Osteocyte (in vitro differentiated cells): ENCODE data around the gene OSBPL7. TPM values are rescaled to one million over a fixed set of nuclear protein-coding genes. Genes with fewer than 3 reads are reported as not detected.

Source experiments
- DNase-seq: peaks from one replicate; pipeline ENCODE4 v3.0.0; 2021; ENCODE audit warnings: mixed read lengths; ENCODE audit not compliant: unreplicated experiment; ENCODE audit errors: extremely low spot score
- H3K27ac Mint-ChIP-seq: one replicate; pipeline ENCODE4 v1.8.0; 2021; ENCODE audit warnings: mild to moderate bottlenecking, mixed read lengths; ENCODE audit not compliant: unreplicated experiment
- H3K27me3 Mint-ChIP-seq: one replicate; pipeline ENCODE4 v1.8.0; 2021; ENCODE audit warnings: mixed read lengths; ENCODE audit not compliant: unreplicated experiment
- H3K36me3 Mint-ChIP-seq: one replicate; pipeline ENCODE4 v1.8.0; 2021; ENCODE audit warnings: mixed read lengths; ENCODE audit not compliant: unreplicated experiment
- H3K4me1 Mint-ChIP-seq: one replicate; pipeline ENCODE4 v1.8.0; 2021; ENCODE audit warnings: mixed read lengths; ENCODE audit not compliant: unreplicated experiment
- H3K4me3 Mint-ChIP-seq: one replicate; pipeline ENCODE4 v1.8.0; 2021; ENCODE audit warnings: mild to moderate bottlenecking, moderate library complexity, mixed read lengths; ENCODE audit not compliant: unreplicated experiment
- H3K9me3 Mint-ChIP-seq: one replicate; pipeline ENCODE4 v1.8.0; 2021; ENCODE audit warnings: mixed read lengths; ENCODE audit not compliant: unreplicated experiment
- CTCF ChIP-seq: fragments of 200-600 bp; sonication (generic); IDR thresholded peaks from 2 replicates; pipeline ENCODE4 v1.5.0; 2021; ENCODE audit warnings: antibody characterized with exemption, mild to moderate bottlenecking, moderate library complexity
- total RNA-seq: library from RNA; stranded (reverse); gene quantifications from 2 replicates; pipeline ENCODE4 v1.2.1, GENCODE V29; 2021

Gene OSBPL7
- total RNA-seq, 1 donor from 2014 or later: 18.0 TPM

GRCh38 chr17:47846716-47847340 lies 25.2 kb upstream of the OSBPL7 start:
- no peak for DNase-seq
- Mint-ChIP-seq H3K4me3 (no peak overlapping the region), H3K27ac (no peak overlapping the region), H3K4me1 (peaks cover 16% of the 10 kb centered on the region), H3K9me3 (no peaks in the 10 kb centered on the region), H3K36me3 (no peaks in the 10 kb centered on the region), H3K27me3 (peaks cover 44% of the 10 kb centered on the region)
- no peak for TF ChIP-seq CTCF

GRCh38 chr17:47845716-47846075 lies 24.1 kb upstream of the OSBPL7 start:
- peaks cover 43% of the 10 kb centered on the region for H3K27me3 Mint-ChIP-seq
- H3K27ac Mint-ChIP-seq: no peak overlapping the region
- no peaks in the 10 kb centered on the region for H3K36me3 Mint-ChIP-seq
- no peak for TF ChIP-seq CTCF
- no peak for DNase-seq
- peaks cover 19% of the 10 kb centered on the region for H3K4me1 Mint-ChIP-seq
- H3K4me3 Mint-ChIP-seq: no peak overlapping the region
- no peaks in the 10 kb centered on the region for H3K9me3 Mint-ChIP-seq

- Mint-ChIP-seq H3K9me3 (no peaks in the 10 kb centered on the region), H3K27ac (no peak overlapping the region), H3K27me3 (peaks cover 38% of the 10 kb centered on the region), H3K4me3 (no peak overlapping the region), H3K4me1 (peaks cover 22% of the 10 kb centered on the region), H3K36me3 (no peaks in the 10 kb centered on the region)
- peak; percentile 49 for TF ChIP-seq CTCF
- no peak for DNase-seq
Observed at GRCh38 chr17:47844814-47845715, 23.5 kb upstream of the OSBPL7 start.

- Mint-ChIP-seq H3K4me3 (no peak overlapping the region), H3K27ac (no peak overlapping the region), H3K36me3 (no peaks in the 10 kb centered on the region), H3K27me3 (peaks cover 33% of the 10 kb centered on the region), H3K9me3 (no peaks in the 10 kb centered on the region), H3K4me1 (peaks cover 26% of the 10 kb centered on the region)
- TF ChIP-seq CTCF: no peak
- DNase-seq: no peak
Observed at GRCh38 chr17:47844227-47844626, 22.6 kb upstream of the OSBPL7 start.

GRCh38 chr17:47843391-47843730 lies 21.8 kb upstream of the OSBPL7 start:
- Mint-ChIP-seq H3K4me1 (peaks cover 26% of the 10 kb centered on the region), H3K4me3 (no peak overlapping the region), H3K27ac (no peak overlapping the region), H3K27me3 (peaks cover 26% of the 10 kb centered on the region), H3K36me3 (no peaks in the 10 kb centered on the region), H3K9me3 (no peaks in the 10 kb centered on the region)
- no peak for DNase-seq
- no peak for TF ChIP-seq CTCF
